GM18517 (cell line): ENCODE measurements around the gene C1D.
"Not testable (repeated sequence)": the region's sequence is repeated elsewhere in the genome, so short reads cannot be mapped to it uniquely, and the experiment has no call there.

Experiments
- ATAC-seq: cut with Tn5 transposase; IDR thresholded peaks from one replicate; pipeline ENCODE4 v1.9.1; 2021; ENCODE audit warnings: mild to moderate bottlenecking, moderate library complexity; ENCODE audit not compliant: unreplicated experiment

The C1D gene

GRCh38 chr2:68062680-68063387 lies at the start of gene C1D:
Gene C1D (minus strand): TSS chr2:68063004. CDS start chr2:68047310, 15,694 bp downstream.
- peak; percentile 96 for ATAC-seq

GRCh38 chr2:68110102-68110501 lies 47.3 kb upstream of the C1D start:
- no peak for ATAC-seq

GRCh38 chr2:68108120-68108519 lies 45.3 kb upstream of the C1D start:
- no peak for ATAC-seq

- ATAC-seq, result no peak
These were observed 44.7 kb upstream of the C1D start for GRCh38 chr2:68107475-68107874.

GRCh38 chr2:68104111-68104835 lies 41.5 kb upstream of the C1D start:
- ATAC-seq, result no peak

- ATAC-seq, result no peak
These were observed 40.9 kb upstream of the C1D start for GRCh38 chr2:68103709-68104055.

- ATAC-seq, result no peak
These were observed 40.4 kb upstream of the C1D start for GRCh38 chr2:68103030-68103708.

GRCh38 chr2:68100189-68100588 lies 37.4 kb upstream of the C1D start:
- ATAC-seq, result no peak

- ATAC-seq, result no peak
These were observed 36.5 kb upstream of the C1D start for GRCh38 chr2:68099260-68099659.

GRCh38 chr2:68098291-68098797 lies 35.5 kb upstream of the C1D start:
- ATAC-seq, result no peak

GRCh38 chr2:68094111-68094510 lies 31.3 kb upstream of the C1D start:
- ATAC-seq, result no peak

GRCh38 chr2:68093634-68094033 lies 30.8 kb upstream of the C1D start:
- ATAC-seq, result no peak

- no peak for ATAC-seq
These were observed 28.7 kb upstream of the C1D start for GRCh38 chr2:68091439-68092034.

- no peak for ATAC-seq
These were observed 27.2 kb upstream of the C1D start for GRCh38 chr2:68089961-68090360.

GRCh38 chr2:68088940-68089339 lies 26.1 kb upstream of the C1D start:
- ATAC-seq, result no peak

- no peak for ATAC-seq
These were observed 23.4 kb upstream of the C1D start for GRCh38 chr2:68086166-68086565.

- no peak for ATAC-seq
These were observed 20.5 kb upstream of the C1D start for GRCh38 chr2:68083346-68083745.

- ATAC-seq, result no peak
These were observed 11.2 kb upstream of the C1D start for GRCh38 chr2:68074050-68074449.

- not testable (repeated sequence) for ATAC-seq
These were observed 1.2 kb upstream of the C1D start for GRCh38 chr2:68063797-68064646.

GRCh38 chr2:68060652-68061051 lies 2.2 kb downstream of the C1D start:
- no peak for ATAC-seq
